PC-9 (cell line): ENCODE results near the gene SLC12A1. TPM values are rescaled to one million over a fixed set of nuclear protein-coding genes. Genes with fewer than 3 reads are reported as not detected.
"Not testable (repeated sequence)": the region's sequence is repeated elsewhere in the genome, so short reads cannot be mapped to it uniquely, and the experiment has no call there.

ENCODE experiments used
- BruUV-seq: library from RNA; stranded (reverse); fragments of 400-500 nt; replicated peaks from 2 replicates; lab custom pipeline; 2021; lab: Mats Ljungman, UMichigan
- CTCF ChIA-PET: fragments of 300-600 bp; sonication (Branson Sonifier 250); formaldehyde crosslinking; loops from one replicate; lab custom pipeline; 2022; ENCODE audit warnings: antibody characterized with exemption; lab: Charles Lee
- POLR2A ChIA-PET: fragments of 300-600 bp; sonication (Branson Sonifier 250); formaldehyde crosslinking; loops from one replicate; lab custom pipeline; 2022; ENCODE audit warnings: antibody characterized with exemption; ENCODE audit not compliant: unreplicated experiment; lab: Charles Lee
- DNase-seq, 2 experiments: peaks; one replicate each; pipeline versions ENCODE4 v3.0.0 to v3.0.0-alpha.2; 2015 to 2022; ENCODE audit warnings: mixed read lengths in 1 of 2
- H2AFZ ChIP-seq: fragments of 200-600 bp; sonication (generic); 2 replicates; pipeline ENCODE4 v1.8.1; 2017; ENCODE audit warnings: antibody characterized with exemption
- H3F3A ChIP-seq: fragments of 200-600 bp; sonication (generic); 2 replicates; pipeline ENCODE4 v1.8.1; 2017; ENCODE audit warnings: antibody characterized with exemption, mild to moderate bottlenecking, low read depth; ENCODE audit not compliant: insufficient read depth
- H3K27ac ChIP-seq: fragments of 200-600 bp; sonication (generic); 2 replicates; pipeline ENCODE4 v1.6.1; 2016; ENCODE audit warnings: mixed run types
- H3K27me3 ChIP-seq: fragments of 200-600 bp; sonication (generic); 2 replicates; pipeline ENCODE4 v1.6.1; 2016; ENCODE audit warnings: low read depth, mixed run types; ENCODE audit not compliant: insufficient read depth
- H3K36me3 ChIP-seq: fragments of 200-600 bp; sonication (generic); 2 replicates; pipeline ENCODE4 v1.6.1; 2016; ENCODE audit warnings: low read depth, mixed run types
- H3K4me1 ChIP-seq: fragments of 200-600 bp; sonication (generic); replicated peaks from 2 replicates; pipeline ENCODE4 v1.6.1; 2016; ENCODE audit warnings: mixed run types; ENCODE audit not compliant: insufficient read depth
- H3K4me2 ChIP-seq: fragments of 200-600 bp; sonication (generic); 2 replicates; pipeline ENCODE4 v1.6.1; 2017; ENCODE audit warnings: mixed run types
- H3K4me3 ChIP-seq: fragments of 200-600 bp; sonication (generic); 2 replicates; pipeline ENCODE4 v1.6.1; 2016; ENCODE audit warnings: mixed run types
- H3K79me2 ChIP-seq: fragments of 200-600 bp; sonication (generic); 2 replicates; pipeline ENCODE4 v1.6.1; 2017; ENCODE audit warnings: low read depth, mixed run types
- H3K9me2 ChIP-seq: fragments of 200-600 bp; sonication (generic); 2 replicates; pipeline ENCODE4 v1.8.1; 2017; ENCODE audit warnings: mild to moderate bottlenecking; ENCODE audit not compliant: insufficient read depth
- H3K9me3 ChIP-seq: fragments of 200-600 bp; sonication (generic); 2 replicates; pipeline ENCODE4 v1.8.1; 2016; ENCODE audit warnings: low read depth; ENCODE audit not compliant: insufficient read depth
- H4K20me1 ChIP-seq: fragments of 200-600 bp; sonication (generic); 2 replicates; pipeline ENCODE4 v1.8.1; 2017; ENCODE audit not compliant: insufficient read depth
- EZH2 ChIP-seq: fragments of 200-600 bp; sonication (generic); IDR thresholded peaks from 2 replicates; pipeline ENCODE4 v1.8.0; 2017; ENCODE audit warnings: antibody characterized with exemption, low read depth
- intact Hi-C: fragments of 100-400 bp; cut with micrococcal nuclease; formaldehyde crosslinking; loops from one replicate; pipeline ENCODE4 v1.10.0; 2022; ENCODE audit not compliant: unreplicated experiment
- total RNA-seq: library from RNA; stranded (reverse); gene quantifications from 2 replicates; pipeline ENCODE4 v1.2.3, GENCODE V29; 2021
- TF ChIP-seq, protein P1 (sequence below): fragments of 200-600 bp; sonication (generic); conservative IDR thresholded peaks from 2 replicates; pipeline ENCODE4 v1.6.1; 2017; ENCODE audit warnings: mixed run types, antibody characterized with exemption, mild to moderate bottlenecking, moderate library complexity

The SLC12A1 gene
- total RNA-seq, 1 experiment from 2014 or later, result not detected

DNA sequence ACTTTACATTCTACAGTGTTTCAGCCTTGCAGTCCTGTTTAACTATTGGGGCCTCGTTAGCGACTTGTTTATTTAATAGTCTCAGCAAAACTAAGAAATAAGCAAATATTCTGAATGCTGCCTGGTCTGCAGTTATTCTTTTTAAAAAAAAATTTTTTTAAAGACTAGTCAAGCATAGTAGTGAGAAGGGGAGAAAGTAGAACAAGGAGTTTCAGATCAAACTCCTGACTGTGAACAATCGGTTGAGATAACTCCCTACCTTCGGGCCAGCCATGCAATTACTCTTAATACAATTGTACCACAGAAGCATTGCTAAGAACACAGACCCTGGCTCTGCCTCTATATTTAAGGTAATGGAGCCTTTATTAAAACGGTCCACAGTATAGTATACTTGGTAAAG is 119.3 kb downstream of the SLC12A1 start:
- DNase-seq, result no peak
- no peaks in the 10 kb centered on the region for H3K27me3 ChIP-seq
- no peak overlapping the region for H2AFZ ChIP-seq
- peaks cover 7% of the 10 kb centered on the region; the same call in 1 of the 2 replicates for H3K79me2 ChIP-seq
- no peaks in the 10 kb centered on the region for H3K9me3 ChIP-seq
- H3K4me2 ChIP-seq, result no peak overlapping the region
- peaks cover 9% of the 10 kb centered on the region for H3K4me1 ChIP-seq
- no peaks in the 10 kb centered on the region for H3K36me3 ChIP-seq
- ChIA-PET CTCF (interaction anchor here (0.7 kb wide), 1 partner anchor 125 kb away, joined by 3 read pairs; no protein-coding TSS in a partner anchor), POLR2A (no interaction called here)
- H3K27ac ChIP-seq, result no peak overlapping the region
- H3F3A ChIP-seq, result no peaks in the 10 kb centered on the region
- no peaks in the 10 kb centered on the region for H4K20me1 ChIP-seq
- intact Hi-C loops, result no loop called here
- no peaks in the 10 kb centered on the region for H3K9me2 ChIP-seq
- no TSS peak for BruUV-seq
- no peak overlapping the region for H3K4me3 ChIP-seq
- TF ChIP-seq, protein P1, sequence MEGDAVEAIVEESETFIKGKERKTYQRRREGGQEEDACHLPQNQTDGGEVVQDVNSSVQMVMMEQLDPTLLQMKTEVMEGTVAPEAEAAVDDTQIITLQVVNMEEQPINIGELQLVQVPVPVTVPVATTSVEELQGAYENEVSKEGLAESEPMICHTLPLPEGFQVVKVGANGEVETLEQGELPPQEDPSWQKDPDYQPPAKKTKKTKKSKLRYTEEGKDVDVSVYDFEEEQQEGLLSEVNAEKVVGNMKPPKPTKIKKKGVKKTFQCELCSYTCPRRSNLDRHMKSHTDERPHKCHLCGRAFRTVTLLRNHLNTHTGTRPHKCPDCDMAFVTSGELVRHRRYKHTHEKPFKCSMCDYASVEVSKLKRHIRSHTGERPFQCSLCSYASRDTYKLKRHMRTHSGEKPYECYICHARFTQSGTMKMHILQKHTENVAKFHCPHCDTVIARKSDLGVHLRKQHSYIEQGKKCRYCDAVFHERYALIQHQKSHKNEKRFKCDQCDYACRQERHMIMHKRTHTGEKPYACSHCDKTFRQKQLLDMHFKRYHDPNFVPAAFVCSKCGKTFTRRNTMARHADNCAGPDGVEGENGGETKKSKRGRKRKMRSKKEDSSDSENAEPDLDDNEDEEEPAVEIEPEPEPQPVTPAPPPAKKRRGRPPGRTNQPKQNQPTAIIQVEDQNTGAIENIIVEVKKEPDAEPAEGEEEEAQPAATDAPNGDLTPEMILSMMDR, result no peak
- no peak for TF ChIP-seq EZH2

DNA sequence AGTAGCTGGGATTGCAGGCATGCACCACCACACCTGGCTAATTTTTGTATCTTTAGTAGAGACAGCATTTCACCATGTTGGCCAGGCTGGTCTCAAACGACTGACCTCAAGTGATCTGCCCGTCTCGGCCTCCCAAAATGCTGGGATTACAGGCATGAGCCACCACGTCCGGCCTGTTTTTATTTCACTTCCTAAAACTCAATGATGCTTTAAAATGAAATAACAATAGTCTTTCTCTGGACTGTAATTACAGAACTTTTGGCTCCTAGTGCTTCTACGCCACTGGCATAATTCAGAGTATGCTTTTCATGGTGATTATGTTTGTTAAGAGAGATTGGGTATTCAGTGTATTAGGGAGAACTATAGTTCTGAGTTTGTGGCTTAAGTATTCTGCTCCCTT is 120.1 kb downstream of the SLC12A1 start:
- BruUV-seq, intact Hi-C loops, H3K36me3 ChIP-seq: not testable (repeated sequence)

DNA sequence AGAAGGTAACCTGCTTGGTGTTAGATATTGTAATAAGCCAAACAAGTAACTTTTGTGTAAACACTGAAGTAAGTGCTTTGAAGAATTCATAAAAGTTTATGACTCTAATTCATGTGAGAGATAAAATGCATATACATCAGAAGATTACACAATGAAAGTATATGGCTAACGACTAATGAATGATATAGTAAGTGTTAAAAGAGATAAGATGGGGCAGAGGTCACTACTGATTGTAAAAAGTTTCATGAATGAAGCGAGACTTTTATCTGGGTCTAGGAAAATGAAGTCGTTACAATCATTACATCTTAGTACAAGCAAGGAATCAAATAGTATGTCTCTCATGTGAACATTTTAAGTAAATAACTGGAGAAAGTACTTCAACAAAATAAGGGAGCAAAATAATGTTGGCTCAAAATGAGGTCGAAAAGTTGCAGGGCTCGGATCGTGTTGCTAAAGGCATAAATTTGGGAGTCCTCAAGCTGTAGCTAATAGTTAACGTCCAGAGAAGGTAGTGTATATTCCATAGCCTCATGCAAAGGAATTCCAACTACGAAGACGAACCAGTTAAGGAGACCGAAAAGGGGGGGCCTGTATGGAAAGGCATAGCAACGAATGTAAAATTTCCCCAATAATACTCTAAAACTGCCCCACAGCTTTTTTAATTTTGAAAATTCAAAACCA is 124.1 kb downstream of the SLC12A1 start:
- H3F3A ChIP-seq, result no peaks in the 10 kb centered on the region
- peak in 1 of 2 experiments; percentile 35 for DNase-seq
- no peaks in the 10 kb centered on the region for H3K27me3 ChIP-seq
- intact Hi-C loops, result loop anchor here (10.0 kb wide), 1 partner anchor 715 kb away; the partner anchor contains the start of gene SECISBP2L
- peak overlapping the region; percentile 97 for H3K4me2 ChIP-seq
- H3K4me1 ChIP-seq, result peaks cover 16% of the 10 kb centered on the region
- H3K79me2 ChIP-seq, result peaks cover 19% of the 10 kb centered on the region
- H3K36me3 ChIP-seq, result no peaks in the 10 kb centered on the region
- H3K9me3 ChIP-seq, result no peaks in the 10 kb centered on the region
- no peak overlapping the region for H3K27ac ChIP-seq
- peak overlapping the region; percentile 94 for H3K4me3 ChIP-seq
- peak overlapping the region; percentile 91 for H2AFZ ChIP-seq
- no peaks in the 10 kb centered on the region; the same call in 1 of the 2 replicates for H4K20me1 ChIP-seq
- H3K9me2 ChIP-seq, result no peaks in the 10 kb centered on the region
- TF ChIP-seq, protein P1, result no peak
- no peak for TF ChIP-seq EZH2
- POLR2A ChIA-PET, result no interaction called here
- CTCF ChIA-PET, result no interaction called here
- BruUV-seq, result TSS peak; percentile 70

More for the DNA sequence above, 120.1 kb downstream of the SLC12A1 start:
- H3K9me3 ChIP-seq, POLR2A ChIA-PET, H3K79me2 ChIP-seq, H3K9me2 ChIP-seq, H3K4me2 ChIP-seq, H3K4me3 ChIP-seq, H2AFZ ChIP-seq, H3F3A ChIP-seq, H4K20me1 ChIP-seq, H3K27ac ChIP-seq, H3K4me1 ChIP-seq, DNase-seq, H3K27me3 ChIP-seq: not testable (repeated sequence)
- CTCF ChIA-PET, result interaction anchor here (0.7 kb wide), 1 partner anchor 125 kb away, joined by 3 read pairs; no protein-coding TSS in a partner anchor
